Suppressor macrophage treated with lipopolysaccharide for 4 hours (primary cell): ENCODE measurements around the gene HDAC7.

Experiments used
- DNase-seq: peaks from one replicate; pipeline ENCODE4 v3.0.0-alpha.2; 2020

HDAC7 gene

DNA sequence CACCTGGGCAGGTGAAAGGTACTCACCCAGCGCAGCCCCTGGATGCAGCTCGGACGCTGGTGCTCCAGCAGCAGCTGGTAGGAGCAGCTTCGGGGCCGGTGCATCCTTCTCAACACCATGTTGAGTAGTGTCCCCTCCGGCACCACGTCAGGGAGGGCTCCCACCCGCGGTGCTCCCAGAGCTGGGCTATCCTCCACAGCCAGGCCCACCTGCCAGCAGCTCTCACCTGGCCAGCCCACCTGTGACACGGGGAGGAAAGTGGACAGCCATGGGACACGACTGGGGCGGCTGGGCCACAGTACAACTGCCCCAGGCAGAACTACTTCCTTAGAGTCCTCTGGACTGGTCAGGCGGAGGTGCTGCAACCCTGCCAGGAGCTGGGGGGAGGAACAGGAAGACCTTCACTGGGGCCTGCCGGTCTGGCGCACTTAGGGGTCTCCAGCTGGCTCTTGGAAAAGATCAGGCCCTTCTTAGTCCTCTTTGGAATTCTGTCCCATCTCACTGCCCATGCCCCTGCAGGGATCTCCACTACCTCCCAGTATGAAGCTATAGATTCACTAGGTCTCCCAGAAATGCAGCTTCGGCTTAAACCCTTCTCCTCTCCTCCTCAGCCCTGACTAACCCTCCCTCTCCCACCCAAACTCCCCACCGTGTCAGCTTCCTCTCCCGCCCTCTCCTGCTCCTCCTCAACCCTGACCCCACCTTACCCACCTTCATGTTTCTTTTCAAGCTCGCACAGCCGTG, 61.7 kb downstream of the HDAC7 start:
- peak; percentile 40 for DNase-seq

DNA sequence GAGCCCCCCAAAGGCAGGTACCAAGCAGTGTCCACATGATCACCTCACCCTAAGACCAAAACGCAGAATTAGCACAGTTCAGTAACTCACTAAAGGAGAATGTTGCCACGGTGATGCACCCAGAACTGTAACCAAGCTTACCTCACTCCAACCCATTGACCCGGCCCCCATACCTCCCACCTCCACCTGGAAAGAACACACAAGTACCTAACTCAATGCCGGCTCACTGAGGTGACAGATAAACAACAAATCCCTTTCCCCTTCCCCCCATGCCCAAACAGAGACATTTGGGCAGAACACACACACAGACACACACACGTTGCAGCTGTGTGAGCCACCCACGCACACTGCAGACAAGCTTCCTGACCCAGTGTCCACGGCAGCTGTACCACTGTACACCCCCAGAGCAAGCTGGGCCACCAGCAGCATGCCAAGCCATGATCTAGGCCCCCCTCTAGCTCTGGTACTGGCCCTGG, 62.3 kb downstream of the HDAC7 start:
- DNase-seq = no peak

DNA sequence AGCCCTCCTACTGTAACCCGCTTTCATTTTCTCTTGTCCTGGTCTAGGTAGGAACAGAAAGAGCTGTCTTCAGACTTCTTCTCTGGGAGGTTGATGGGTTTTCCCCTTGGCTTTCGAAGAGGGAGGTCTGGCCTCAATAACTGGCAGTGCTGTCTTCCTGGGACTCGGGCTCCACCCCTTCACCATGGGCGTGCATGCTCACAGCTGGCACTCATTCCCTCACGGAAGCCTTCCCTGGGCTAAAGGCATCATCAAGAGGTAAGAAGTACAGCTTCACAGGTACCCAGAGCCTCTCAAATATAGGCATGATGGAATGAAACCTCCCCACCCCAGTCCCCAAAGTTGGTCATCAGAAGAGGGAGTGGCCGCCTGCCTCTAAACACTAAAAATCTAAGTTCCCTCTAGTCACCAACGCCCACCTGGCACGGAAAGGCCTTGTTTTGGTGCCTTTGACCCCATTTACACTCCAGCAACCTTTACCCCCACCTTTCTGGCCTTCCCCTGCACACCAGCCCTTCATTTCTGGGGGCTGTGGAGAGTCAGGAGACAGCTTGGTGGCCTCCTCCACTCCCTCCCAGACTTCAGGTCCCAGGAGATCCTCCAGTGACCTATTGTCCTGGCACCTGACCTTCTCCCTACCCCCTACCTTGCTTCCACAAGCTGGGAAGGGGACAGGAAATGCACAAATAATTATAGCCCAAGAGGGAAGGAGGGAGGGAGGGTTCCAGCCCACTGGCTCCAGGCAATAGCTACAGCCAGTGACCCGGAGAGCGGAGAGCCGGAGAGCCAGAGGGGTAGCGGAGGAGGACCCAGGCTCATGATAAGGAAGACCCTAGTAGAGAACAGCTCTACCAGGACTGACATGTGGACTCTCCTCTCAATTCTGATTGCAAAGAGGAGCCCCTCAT, 63.8 kb downstream of the HDAC7 start:
- DNase-seq = peak; percentile 60

DNA sequence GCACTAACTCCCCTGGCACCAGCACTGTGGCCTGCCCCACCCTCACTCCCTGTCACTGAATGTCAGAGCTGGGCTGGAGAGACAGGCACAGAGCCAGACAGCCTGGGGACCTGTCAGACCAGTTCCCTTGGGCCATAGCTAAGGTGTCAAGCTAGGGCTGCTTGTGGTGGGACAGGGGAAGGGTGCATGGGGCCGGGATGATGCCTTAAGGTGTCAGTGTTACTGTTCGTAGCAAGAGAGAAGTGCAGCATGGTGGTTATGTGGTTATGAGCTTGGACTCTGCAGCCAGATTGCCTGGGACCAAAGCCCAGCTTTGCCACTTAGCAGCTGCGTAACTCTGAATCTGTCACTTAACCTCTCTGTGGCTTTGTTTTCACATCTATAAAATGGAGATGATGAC, 64.8 kb downstream of the HDAC7 start:
- DNase-seq = no peak

DNA sequence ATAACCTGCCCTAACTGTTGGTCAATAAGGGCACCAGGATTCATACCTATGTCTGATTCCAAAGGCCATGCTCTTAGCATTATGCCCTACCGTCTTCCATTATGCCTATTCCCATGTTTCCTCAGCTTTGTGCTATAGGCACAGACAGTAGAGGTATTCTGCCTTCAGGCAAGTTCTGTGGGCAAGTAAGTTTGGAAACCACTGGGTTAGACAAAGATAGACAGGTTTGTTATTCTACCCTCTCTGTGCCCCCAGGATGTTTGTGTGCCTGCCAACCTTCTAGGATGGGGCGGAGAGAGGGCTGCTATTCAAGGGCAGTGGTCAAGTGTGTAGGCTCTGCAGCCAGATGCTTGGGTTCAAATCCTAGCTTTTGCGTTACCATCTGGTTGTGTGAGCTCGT, 65.6 kb downstream of the HDAC7 start:
- DNase-seq = no peak

DNA sequence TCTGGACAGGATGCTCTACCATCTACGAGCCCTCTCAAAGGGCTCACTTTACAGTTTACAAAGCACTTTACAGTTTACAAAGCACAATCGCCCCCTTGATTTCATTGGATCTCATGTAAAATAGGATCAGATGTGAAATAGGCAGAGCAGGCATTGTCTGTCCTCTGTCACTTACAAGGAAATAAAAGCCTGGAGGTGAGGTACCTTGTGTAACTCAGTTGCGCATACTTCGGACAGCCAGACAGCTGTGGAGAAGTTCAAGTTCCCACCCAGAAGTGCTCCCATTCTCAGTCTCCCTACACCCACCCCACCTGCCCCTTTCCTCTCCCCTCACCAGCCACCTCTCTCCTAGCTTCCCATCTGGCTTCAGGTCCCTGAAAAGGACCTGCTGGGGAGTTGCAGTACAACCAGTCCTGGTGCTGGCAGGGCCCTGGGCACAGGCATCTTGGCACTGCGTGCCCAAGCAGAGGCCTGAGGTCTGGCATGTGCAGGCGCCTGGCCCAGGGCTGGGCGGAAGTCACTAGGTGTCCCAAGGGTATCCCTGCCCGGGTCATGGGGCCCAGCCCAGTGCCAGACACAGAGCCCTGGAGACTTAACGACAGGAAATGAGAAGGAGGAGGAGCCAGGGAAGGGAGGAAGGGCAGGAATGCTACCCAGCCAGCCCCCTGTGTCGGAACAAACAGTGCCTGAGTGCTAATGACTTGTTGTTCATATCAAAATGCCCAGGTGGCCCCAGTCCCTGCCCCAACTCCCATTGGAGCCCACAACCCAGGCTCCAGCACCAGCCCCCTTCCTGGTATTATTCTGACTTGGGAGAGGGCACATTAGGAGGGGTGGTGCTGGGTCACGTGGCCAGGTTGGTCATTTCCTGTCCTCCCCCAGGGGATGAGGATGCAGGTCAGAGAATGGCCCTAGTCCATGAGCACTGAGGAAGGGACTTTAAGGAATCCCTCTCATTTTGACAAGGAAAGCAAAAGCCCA, 66.4 kb downstream of the HDAC7 start:
- no peak for DNase-seq

DNA sequence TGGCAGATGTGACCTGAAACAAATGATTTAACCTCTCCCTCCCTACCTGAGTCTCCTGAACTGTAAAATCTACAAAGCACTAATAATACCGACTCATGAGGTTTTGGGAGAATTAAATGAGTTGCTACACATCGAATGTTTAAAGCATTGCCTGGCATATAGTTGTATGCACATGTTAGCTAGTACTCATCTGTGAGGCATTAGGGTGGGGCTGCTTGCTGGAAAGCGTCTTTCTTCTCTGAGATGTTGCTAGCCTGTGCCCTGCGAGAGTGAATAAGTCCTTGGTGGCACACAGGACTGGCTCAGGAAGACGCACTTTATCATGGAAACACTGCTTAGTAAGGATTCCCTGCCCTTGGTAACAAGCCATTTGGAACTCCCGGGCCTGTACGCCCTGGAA, 67.2 kb downstream of the HDAC7 start:
- DNase-seq = no peak

DNA sequence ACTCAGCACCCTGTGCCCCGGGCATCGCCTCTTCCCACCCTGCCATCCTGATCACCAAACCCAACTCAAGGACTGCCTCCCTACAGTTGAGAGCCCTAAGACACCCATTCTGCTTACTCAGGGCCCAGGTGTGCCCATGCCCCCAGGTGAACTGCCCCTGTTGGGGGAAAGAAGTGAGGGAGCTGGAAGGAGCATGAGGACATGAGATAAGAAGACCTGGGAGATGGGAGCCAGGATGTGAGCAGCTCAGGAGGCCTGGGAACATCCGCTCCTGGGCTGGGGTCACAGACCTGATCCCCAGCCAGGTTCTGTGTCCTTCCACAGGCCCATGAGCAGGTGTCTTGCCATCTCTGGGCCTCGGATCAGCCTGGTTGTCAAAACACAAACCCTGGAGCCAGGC, 67.6 kb downstream of the HDAC7 start:
- no peak for DNase-seq

DNA sequence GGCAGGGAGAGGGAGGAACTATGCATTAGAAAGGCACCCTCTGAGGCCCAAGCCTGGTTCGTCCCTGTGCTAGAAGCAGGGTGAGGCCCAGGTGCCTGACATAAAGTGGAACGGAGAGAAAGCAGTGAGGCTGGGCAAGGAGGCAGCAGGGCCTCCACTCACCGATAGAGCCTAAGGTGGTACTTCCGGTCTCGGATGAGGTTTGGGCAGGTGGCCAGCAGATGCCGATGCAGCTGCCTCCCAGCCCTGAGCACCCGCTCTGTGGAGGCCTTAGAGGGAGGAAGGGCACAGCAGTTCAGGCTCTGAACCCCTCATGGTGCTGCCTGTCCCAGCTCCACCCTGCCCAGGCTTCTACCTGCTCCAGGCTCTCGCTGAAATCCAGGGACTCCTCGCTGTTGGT, 68.1 kb downstream of the HDAC7 start:
- no peak for DNase-seq

DNA sequence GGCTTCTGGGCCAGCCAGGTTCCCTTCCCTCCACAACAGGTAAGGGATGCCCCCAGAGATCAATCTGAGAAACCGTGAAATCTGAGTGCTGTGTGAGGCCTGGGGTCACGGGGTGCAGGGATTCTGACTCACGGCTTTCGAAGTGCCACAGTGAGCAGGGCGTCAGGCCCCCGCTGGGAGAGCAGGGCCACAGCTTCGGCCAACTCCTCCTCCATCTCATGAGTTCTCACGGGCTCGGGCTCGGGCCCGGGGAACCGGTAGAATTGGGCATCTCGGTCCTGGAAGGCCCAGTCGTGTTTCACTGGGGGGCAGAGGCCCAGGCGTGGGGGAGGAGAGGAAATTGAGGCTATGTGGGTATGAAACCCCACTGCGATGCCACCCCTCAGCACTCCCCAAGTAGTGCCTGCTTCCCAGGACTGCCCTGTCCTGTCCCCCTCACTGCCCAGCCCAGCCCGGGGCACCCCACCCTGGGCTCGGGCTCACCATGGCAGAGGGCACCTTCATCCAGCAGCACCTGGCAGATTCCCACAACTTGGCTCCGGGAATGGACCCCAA, 68.7 kb downstream of the HDAC7 start:
- DNase-seq = no peak

DNA sequence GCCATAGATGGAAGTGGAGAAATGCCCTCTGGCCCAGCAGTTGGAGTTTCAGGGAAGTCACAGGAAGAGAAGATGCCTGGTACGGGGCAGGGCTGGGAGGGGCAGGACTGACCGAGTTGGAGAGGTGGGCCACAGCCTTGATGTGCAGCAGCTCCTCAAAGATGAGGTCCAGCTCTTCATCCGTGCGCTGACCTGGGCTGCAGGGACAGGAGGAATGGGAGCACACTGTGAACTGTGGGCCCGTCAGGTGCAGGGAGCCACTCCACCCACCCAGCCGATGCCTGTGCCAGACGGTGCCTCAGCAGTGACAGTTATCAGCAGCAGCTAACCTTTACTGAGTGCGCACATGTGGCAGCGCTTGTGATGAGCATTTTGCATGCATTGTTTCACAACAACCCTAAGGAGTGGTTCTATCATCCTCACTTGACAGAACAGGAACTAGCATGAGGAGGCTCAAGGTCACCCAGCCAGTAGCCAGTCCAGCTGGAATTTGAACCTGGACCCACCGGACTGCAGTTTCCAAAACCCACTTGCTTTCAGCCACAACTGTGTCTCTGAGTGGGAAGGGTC, 69.4 kb downstream of the HDAC7 start:
- peak; percentile 79 for DNase-seq

DNA sequence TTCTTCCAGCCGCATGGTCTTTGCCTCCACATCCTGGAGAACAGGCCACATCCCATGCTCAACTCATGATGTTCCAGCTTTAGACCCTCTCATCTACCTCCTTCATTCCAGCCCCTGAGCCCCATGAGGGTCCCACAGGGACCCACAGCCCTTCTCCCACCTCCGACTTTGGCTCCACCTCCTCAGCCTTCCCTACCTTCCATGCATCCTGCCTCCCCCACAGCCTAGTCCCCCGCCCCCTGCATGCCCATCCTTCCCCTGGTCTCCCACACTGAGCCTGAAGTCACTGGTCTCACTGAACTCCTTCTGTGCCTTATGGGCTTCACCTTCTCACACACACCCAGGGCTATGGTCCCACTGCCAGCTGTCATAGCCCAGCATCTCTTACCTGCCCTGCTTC, 70.8 kb downstream of the HDAC7 start:
- DNase-seq = no peak

DNA sequence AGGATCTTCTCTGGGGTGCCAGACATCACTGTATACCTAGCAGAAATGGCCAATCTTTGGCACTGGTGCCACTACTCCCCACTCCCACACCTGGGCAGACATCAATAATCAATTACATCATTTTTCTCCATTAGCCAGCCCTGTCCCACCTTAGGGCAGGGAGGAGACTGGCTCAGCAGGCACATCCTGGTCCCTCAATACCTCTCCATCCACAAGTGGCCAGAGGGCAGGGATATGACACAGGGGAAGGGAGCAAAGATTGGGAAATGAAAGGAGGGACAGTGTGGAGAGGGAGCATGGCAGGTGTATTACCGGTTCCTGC, 71.2 kb downstream of the HDAC7 start:
- DNase-seq = no peak

DNA sequence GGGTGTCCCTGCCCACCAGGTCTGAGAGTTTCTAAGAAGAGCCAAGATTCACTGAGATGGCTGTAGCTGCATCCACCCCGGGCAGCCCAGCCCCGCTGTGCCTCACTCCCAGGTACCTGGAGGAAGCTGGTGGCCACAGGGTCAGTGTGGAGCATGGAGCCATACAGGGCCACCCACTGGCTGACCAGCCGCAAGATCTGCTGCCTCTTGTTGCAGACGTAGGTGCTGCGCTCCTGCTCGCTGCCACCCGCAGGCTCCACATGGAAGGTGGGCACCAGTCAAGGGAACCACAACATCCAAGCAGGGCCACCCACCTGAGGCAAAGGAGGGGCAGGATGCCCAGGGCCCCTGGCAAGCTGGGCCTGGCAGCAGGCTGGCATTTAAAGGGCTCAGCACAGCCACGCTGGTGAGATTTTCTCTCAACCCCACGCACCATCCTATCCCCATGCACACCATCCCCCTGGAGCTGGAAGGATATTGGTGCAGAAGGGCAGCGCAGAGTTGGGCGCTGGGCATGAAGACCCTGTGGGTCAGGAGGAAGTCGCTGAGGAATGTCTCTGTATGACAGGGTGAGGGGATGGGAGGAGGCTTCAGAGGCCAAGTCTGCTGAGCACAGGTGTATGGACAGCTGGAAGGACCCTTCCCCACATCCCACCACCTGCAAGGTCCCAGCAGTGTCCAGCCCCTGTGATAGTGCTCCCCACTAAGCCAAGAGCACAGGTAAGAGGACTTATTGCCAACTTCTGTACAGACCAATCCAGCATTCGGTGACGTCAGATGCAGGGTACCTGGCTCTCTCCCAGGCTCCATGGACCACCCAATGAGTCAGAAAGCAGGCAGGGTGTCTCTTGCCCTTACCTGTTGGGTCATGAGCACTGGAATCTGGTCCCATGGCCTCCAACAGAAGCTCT, 71.9 kb downstream of the HDAC7 start:
- DNase-seq = no peak

DNA sequence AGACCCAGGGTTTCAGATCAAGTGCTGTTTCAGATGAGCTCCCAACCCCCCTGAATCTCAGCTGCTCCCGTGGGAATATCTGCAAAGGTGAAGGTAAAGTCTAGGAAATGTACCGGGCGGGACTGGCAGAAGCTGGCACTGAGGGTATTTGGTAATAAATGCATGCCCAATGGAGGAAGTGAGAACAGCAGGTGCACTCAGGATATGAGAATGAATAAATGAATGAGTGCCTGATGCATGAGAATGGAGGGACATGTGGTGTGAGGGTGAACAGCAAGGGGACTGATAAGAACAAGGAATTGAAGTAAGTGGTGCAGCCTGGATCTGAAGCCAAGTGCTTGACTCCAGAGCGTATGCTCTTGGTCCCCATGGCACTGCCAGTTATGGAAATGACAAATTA, 72.6 kb downstream of the HDAC7 start:
- DNase-seq = no peak

DNA sequence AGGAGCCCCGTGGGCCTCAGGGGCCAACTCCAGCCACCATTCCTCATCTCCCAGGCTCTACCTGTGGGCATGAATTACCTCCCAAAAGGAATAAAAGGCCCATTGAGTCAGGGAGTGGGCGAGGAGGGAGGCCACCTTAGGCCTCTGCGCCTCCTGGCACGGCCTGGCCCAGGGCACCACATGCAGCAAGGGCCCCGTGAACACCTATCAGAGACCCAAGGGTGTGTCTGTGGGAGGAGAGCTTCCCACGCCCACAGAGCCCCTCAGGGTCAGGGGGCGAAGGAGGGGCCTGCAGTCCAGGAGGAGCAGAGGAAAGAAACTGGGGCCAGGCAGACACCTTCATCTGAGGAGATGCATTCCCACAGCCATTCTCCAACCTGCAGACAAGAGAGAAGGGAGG, 73.2 kb downstream of the HDAC7 start:
- DNase-seq = no peak

DNA sequence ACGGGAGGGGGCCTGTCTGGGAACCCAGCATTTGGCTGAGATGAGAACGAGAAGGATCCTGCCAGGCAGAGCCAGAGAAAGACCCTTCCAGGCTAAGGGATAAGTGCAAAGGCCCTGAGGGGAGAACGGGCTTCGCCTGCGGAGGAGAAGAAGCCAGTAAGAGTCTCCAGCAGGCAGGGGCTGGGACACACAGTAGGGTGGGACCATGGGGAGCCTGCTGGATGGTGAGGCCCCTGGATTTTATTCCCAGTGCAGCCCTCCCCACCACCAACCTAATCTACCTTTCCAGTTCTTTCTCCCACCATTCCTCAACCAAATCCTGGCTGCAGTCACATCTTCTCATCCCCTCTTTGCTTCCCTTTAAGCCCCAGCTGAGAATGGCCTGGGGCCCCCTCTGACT, 73.6 kb downstream of the HDAC7 start:
- DNase-seq = no peak

DNA sequence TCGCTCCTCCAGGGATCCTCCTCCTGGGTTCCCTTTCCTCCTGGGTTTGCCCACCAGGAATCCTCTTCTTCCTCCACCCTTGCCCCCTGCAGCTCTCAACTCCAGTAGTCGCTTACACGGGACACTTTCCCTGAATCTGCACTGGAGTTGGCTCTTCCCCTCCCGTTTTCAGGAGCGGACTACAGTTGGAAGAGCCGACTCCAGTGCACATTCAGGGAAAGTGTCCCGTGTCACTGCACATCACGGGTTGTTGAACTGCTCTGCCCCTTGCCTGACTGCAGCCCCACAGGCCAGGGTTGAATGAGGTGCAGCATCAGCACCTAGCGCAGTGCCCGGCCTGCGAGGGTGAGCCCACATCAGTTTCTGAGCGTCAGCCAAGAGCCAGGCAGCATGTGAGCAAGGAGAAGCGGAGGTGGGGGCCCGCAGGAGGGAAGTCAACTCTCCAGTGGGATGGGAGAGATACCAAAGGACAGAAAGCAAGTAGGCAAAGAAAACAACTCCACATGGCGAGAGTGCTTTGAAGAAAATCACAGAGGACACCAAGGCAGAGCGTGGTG, 74.1 kb downstream of the HDAC7 start:
- no peak for DNase-seq

DNA sequence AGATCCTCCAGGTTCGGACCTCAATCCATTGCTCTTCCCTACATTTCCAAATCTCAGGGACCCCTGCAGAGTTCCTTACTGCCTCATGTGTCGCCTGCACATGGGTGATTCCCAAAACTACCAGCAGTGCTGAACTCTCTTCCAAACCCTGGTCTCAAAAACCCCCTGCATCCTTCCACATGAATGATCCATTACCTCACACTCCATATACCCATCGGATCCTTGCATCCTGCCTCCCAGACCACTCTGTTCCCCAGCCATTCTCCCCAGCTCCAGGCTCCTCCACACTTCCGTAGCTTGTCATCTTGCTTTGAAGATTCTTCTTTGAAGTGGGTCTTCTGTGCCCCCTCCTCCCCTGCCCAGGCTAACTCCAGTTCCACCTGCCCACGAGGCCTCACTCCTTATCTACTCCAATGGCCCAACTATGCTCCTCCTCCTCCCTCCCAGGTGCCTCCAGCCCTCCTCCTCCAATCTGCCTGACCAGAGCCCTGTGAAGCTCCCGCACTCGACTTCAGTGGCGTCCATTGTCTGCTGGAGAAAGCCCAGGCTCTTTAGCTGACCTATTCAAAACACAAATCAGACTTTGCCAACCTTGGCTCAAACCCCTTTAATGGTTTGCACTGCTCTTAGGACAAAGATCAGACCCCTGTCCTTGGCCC, 74.8 kb downstream of the HDAC7 start:
- no peak for DNase-seq

DNA sequence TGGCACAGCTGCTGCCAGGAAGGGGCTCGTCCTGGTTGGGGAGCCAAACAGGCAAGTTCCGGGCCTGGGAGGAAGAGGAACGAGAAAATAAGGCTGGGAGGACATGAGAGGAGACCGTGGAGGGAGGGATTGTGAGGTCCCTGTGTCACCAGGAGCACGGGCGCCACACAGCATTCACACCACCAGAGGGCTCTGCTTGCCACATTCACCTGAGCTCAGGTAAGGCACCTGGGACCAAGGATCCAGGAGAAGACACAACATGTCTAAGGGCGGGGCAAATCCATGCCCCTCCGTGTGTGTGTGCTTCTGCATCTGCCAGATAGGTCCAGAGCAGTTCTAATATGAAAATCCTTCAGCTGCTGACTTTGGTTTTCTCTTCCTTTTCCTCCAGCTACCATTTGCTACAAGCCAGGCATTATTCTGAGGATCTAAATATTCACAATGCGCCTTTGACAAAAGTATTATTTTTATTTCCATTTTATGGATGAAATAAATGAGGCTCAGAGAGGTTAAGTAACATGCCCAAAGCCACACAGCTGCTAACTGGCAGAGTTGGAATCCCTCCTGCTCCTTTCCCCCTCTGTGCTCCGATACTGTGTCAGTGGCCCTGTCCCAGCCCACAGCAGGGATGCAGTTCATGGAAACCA, 75.6 kb downstream of the HDAC7 start:
- no peak for DNase-seq
